ENCODE results near the gene ARRDC3. TPM values are rescaled to one million over a fixed set of nuclear protein-coding genes. Genes with fewer than 3 reads are reported as not detected.
A peak's percentile ranks its signal among the peaks of the same experiment; 100 is the strongest.

The ARRDC3 gene
- total and polyA plus RNA-seq, 9 of the 15 experiments (the other 6 are each of a cell fraction or from before 2014, with no cell fraction given) = 15.3 to 58.1 (median 39.4) TPM

GRCh38 chr5:91379914-91380490 is 3.1 kb downstream of the ARRDC3 start (continued):
- TF ChIP-seq U2AF2 (optimal IDR thresholded peaks at IDR 0.05; ENCODE audit: low read depth, low read length) (no peak), SFPQ (IDR thresholded peaks at IDR 0.05; ENCODE audit: low read depth, low read length) (no peak), ZNF253 (CRISPR knock-in tag; conservative IDR thresholded peaks at IDR 0.05) (no peak), CEBPB (tag; IDR thresholded peaks at IDR 0.05) (no peak), MYC (IDR thresholded peaks at IDR 0.05; ENCODE audit: low read depth, low read length) (peak; percentile 71), MYC (CRISPR knock-in tag; IDR thresholded peaks at IDR 0.05; ENCODE audit: borderline replicate concordance, low read depth) (no peak), RHOXF2B (CRISPR knock-in tag; conservative IDR thresholded peaks at IDR 0.05) (no peak), ZNF23 (CRISPR knock-in tag; IDR thresholded peaks at IDR 0.05) (no peak), BCOR (IDR thresholded peaks at IDR 0.05) (no peak; the same call in 1 of the 2 replicates), CTBP1 (IDR thresholded peaks at IDR 0.05; ENCODE audit: borderline replicate concordance) (peak; percentile 89), PYGO2 (tag; IDR thresholded peaks at IDR 0.05) (no peak), NFIC (IDR thresholded peaks at IDR 0.05) (no peak), NCOA2 (IDR thresholded peaks at IDR 0.05; ENCODE audit: partially characterized antibody in 2 of 2) (no peak), NFIX (CRISPR knock-in tag; IDR thresholded peaks at IDR 0.05; ENCODE audit: low read depth) (no peak), ZC3H11A (IDR thresholded peaks at IDR 0.05; ENCODE audit: low read depth, low read length) (no peak), SRSF7 (optimal IDR thresholded peaks at IDR 0.05; ENCODE audit: low read depth, low read length) (no peak), SAFB (IDR thresholded peaks at IDR 0.05; ENCODE audit: borderline replicate concordance, low read depth, low read length) (no peak), RBM22 (IDR thresholded peaks at IDR 0.05; ENCODE audit: low read depth, low read length, poor library complexity, severe bottlenecking) (peak; percentile 89), PATZ1 (CRISPR knock-in tag; IDR thresholded peaks at IDR 0.05; ENCODE audit: borderline replicate concordance) (no peak), SMARCE1 (IDR thresholded peaks at IDR 0.05) (0 out of 2 replicates have a peak, but pooled peaks have one; percentile 2), HCFC1 (IDR thresholded peaks at IDR 0.05; ENCODE audit: low read depth, low read length) (peak; percentile 50), ZNF311 (CRISPR knock-in tag; IDR thresholded peaks at IDR 0.05) (no peak), MAFG (tag; conservative IDR thresholded peaks at IDR 0.05) (peak; percentile 98), ZBTB1 (CRISPR knock-in tag; IDR thresholded peaks at IDR 0.05; ENCODE audit: borderline replicate concordance, low read depth) (no peak), ZSCAN29 (IDR thresholded peaks at IDR 0.05) (no peak; the same call in 1 of the 2 replicates)
